Measurements from ENCODE around the gene TRMT10B.

DNA sequence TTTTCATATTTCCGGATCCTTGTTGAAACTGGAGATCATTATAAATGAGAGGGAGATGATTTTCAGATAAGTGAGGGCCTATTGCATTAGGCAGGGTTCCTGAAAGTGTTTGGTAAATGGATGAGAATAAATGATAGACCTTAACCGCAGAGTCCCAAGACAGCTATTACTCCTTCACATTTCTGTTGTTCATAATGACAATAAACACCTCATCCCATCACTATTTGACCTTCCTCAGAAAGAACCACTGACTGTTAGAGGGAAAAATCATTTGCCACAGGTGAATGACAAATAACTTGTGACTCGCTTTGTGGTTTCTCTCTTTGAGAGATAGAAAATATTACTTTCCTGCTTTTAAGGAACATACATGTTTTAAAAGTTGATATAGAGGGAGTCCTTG is 47.3 kb upstream of the TRMT10B start:
- TF ChIP-seq, protein P1, sequence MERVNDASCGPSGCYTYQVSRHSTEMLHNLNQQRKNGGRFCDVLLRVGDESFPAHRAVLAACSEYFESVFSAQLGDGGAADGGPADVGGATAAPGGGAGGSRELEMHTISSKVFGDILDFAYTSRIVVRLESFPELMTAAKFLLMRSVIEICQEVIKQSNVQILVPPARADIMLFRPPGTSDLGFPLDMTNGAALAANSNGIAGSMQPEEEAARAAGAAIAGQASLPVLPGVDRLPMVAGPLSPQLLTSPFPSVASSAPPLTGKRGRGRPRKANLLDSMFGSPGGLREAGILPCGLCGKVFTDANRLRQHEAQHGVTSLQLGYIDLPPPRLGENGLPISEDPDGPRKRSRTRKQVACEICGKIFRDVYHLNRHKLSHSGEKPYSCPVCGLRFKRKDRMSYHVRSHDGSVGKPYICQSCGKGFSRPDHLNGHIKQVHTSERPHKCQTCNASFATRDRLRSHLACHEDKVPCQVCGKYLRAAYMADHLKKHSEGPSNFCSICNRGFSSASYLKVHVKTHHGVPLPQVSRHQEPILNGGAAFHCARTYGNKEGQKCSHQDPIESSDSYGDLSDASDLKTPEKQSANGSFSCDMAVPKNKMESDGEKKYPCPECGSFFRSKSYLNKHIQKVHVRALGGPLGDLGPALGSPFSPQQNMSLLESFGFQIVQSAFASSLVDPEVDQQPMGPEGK (CRISPR knock-in tag; IDR thresholded peaks at IDR 0.05; ENCODE audit: borderline replicate concordance) = no peak
- TF ChIP-seq ZFP3 (CRISPR knock-in tag; IDR thresholded peaks at IDR 0.05) = no peak
- no peak for TF ChIP-seq PPARA (CRISPR knock-in tag; IDR thresholded peaks at IDR 0.05; ENCODE audit: borderline replicate concordance)
- no peak for TF ChIP-seq RARB (CRISPR knock-in tag; IDR thresholded peaks at IDR 0.05)
- no peak for TF ChIP-seq ZNF70 (CRISPR knock-in tag; IDR thresholded peaks at IDR 0.05)
- no peak for TF ChIP-seq TOX (CRISPR knock-in tag; IDR thresholded peaks at IDR 0.05; ENCODE audit: borderline replicate concordance)
- TF ChIP-seq SNAI2 (CRISPR knock-in tag; IDR thresholded peaks at IDR 0.05) = no peak
- TF ChIP-seq CSDC2 (CRISPR knock-in tag; IDR thresholded peaks at IDR 0.05) = no peak
- no peak for TF ChIP-seq ZC3H10 (CRISPR knock-in tag; IDR thresholded peaks at IDR 0.05)

Measured in SK-N-SH treated with all-trans-retinoic acid at 6 μM for 48 hours (cell line).